Lower leg skin (tissue), 4 donors: ENCODE measurements around the gene EEFSEC. TPM values are rescaled to one million over a fixed set of nuclear protein-coding genes. Genes with fewer than 3 reads are reported as not detected.

Experiments used
- DNase-seq, 2 donors: peaks; one replicate each; pipeline ENCODE4 v3.0.0-alpha.2; 2019; ENCODE audit warnings: low spot score in 2 of 2
- H3K4me3 ChIP-seq: fragments of 200-600 bp; sonication (generic); 2 replicates; pipeline ENCODE4 v1.5.1; 2017; ENCODE audit warnings: mild to moderate bottlenecking, low read depth; ENCODE audit not compliant: poor library complexity, severe bottlenecking
- CTCF ChIP-seq, 3 donors: fragments of 450-650 bp; IDR thresholded peaks; one replicate each; pipeline ENCODE4 v1.5.1; 2016; ENCODE audit warnings: antibody characterized with exemption in 3 of 3, mild to moderate bottlenecking in 3 of 3, moderate library complexity in 2 of 3
- POLR2A ChIP-seq, 2 donors: fragments of 450-650 bp; IDR thresholded peaks; one replicate each; pipeline ENCODE4 v1.6.1; 2016 to 2017; ENCODE audit warnings: antibody characterized with exemption in 2 of 2, mild to moderate bottlenecking in 1 of 2, moderate library complexity in 1 of 2
- WGBS, 2 donors: methylation state at CpG; one replicate each; pipeline ENCODE4 v1.1.5; 2018; 5-methylcytosine and 5-hydroxymethylcytosine counted together
- intact Hi-C: fragments of 100-400 bp; cut with DNase I; formaldehyde crosslinking; loops from one replicate; pipeline ENCODE4 v1.15.0; 2023; ENCODE audit warnings: low total_unique reads
- total RNA-seq, 4 donors: library from RNA; depleted of rRNA; stranded (reverse); fragments of >200 nt; gene quantifications; one replicate each; pipeline ENCODE4 v1.1.0, GENCODE V29; 2016

The EEFSEC gene
- total RNA-seq, 4 donors from 2014 or later = 16.3 to 28.6 (median 16.8) TPM

- TF ChIP-seq CTCF (IDR thresholded peaks at IDR 0.05) (no peak), POLR2A (IDR thresholded peaks at IDR 0.05) (no peak)
- 81 to 95% methylated on average over 7 of the region's 7 CpGs for WGBS, 2 donors
- no peak overlapping the region for H3K4me3 ChIP-seq
- intact Hi-C loops = no loop called here
- no peak for DNase-seq
These were observed 288.8 kb downstream of the EEFSEC start for GRCh38 chr3:128442070-128442469.

- WGBS, 2 donors = 87 to 88% methylated on average over 6 of the region's 6 CpGs
- TF ChIP-seq CTCF (IDR thresholded peaks at IDR 0.05) (no peak), POLR2A (IDR thresholded peaks at IDR 0.05) (no peak)
- intact Hi-C loops = no loop called here
These were observed 289.7 kb downstream of the EEFSEC start for GRCh38 chr3:128442949-128443348.

GRCh38 chr3:128443771-128444170 is 290.5 kb downstream of the EEFSEC start:
- intact Hi-C loops = no loop called here
- no peak overlapping the region for H3K4me3 ChIP-seq
- WGBS, 2 donors = 69 to 75% methylated on average over 3 of the region's 3 CpGs
- TF ChIP-seq CTCF (IDR thresholded peaks at IDR 0.05) (no peak), POLR2A (IDR thresholded peaks at IDR 0.05) (no peak)
- no peak for DNase-seq

More at GRCh38 chr3:128442949-128443348, 289.7 kb downstream of the EEFSEC start:
- no peak for DNase-seq
- H3K4me3 ChIP-seq = no peak overlapping the region

GRCh38 chr3:128445357-128445756 is 292.1 kb downstream of the EEFSEC start:
- intact Hi-C loops = no loop called here
- WGBS, 2 donors = 90 to 100% methylated on average over 1 of the region's 1 CpG
- no peak for DNase-seq
- TF ChIP-seq CTCF (IDR thresholded peaks at IDR 0.05) = no peak
- no peak overlapping the region for H3K4me3 ChIP-seq

GRCh38 chr3:128446821-128447220 is 293.5 kb downstream of the EEFSEC start:
- TF ChIP-seq POLR2A (IDR thresholded peaks at IDR 0.05) = no peak
- no peak for TF ChIP-seq CTCF (IDR thresholded peaks at IDR 0.05)
- intact Hi-C loops = no loop called here
- 83 to 93% methylated on average over 1 of the region's 1 CpG for WGBS, 2 donors
- no peak overlapping the region for H3K4me3 ChIP-seq
- no peak for DNase-seq

- 92 to 97% methylated on average over 3 of the region's 3 CpGs for WGBS, 2 donors
- DNase-seq = no peak
- TF ChIP-seq POLR2A (IDR thresholded peaks at IDR 0.05) = no peak
- no peak for TF ChIP-seq CTCF (IDR thresholded peaks at IDR 0.05)
- intact Hi-C loops = no loop called here
- no peak overlapping the region for H3K4me3 ChIP-seq
These were observed 294.3 kb downstream of the EEFSEC start for GRCh38 chr3:128447561-128448013.
